Astrocyte of the spinal cord (primary cell): ENCODE data around the gene RAVER1.
"Not testable (repeated sequence)": the region's sequence is repeated elsewhere in the genome, so short reads cannot be mapped to it uniquely, and the experiment has no call there.

ENCODE experiments used
- DNase-seq: peaks from one replicate; pipeline ENCODE4 v3.0.0; 2011; ENCODE audit warnings: low read depth, low spot score
- H3K4me3 ChIP-seq: 2 replicates; pipeline ENCODE4 v1.5.1; 2011; ENCODE audit warnings: low read depth, mild to moderate bottlenecking, low read length, moderate library complexity
- CTCF ChIP-seq: IDR thresholded peaks from 2 replicates; pipeline ENCODE4 v1.5.1; 2012; ENCODE audit warnings: low read depth, mild to moderate bottlenecking, low read length, inconsistent platforms
- in situ Hi-C: cut with HindIII; loops from 2 replicates; pipeline ENCODE4 v1.10.0; 2017; ENCODE audit warnings: low sequenced_read_pairs

The RAVER1 gene

GRCh38 chr19:10343495-10343894 is 10.2 kb upstream of the RAVER1 start:
- H3K4me3 ChIP-seq: no peak overlapping the region
- in situ Hi-C loops: no loop called here
- DNase-seq: no peak
- TF ChIP-seq CTCF: no peak

- in situ Hi-C loops: no loop called here
- no peak for DNase-seq
- no peak for TF ChIP-seq CTCF
- H3K4me3 ChIP-seq: no peak overlapping the region
These were observed 6.6 kb upstream of the RAVER1 start for GRCh38 chr19:10339977-10340376.

GRCh38 chr19:10339380-10339960 is 6.1 kb upstream of the RAVER1 start, which contains the start of gene ICAM3:
TSS of gene ICAM3 (minus strand) at chr19:10339624. CDS start at chr19:10339614, 10 bp downstream.
- in situ Hi-C loops: no loop called here
- TF ChIP-seq CTCF: no peak
- no peak within 1 kb of the TSS for H3K4me3 ChIP-seq
- no peak for DNase-seq

- in situ Hi-C loops: no loop called here
- DNase-seq: no peak
- no peak overlapping the region for H3K4me3 ChIP-seq
- no peak for TF ChIP-seq CTCF
These were observed 5.6 kb upstream of the RAVER1 start for GRCh38 chr19:10338940-10339339.

GRCh38 chr19:10336725-10337124 is 3.4 kb upstream of the RAVER1 start:
- H3K4me3 ChIP-seq, in situ Hi-C loops, DNase-seq: not testable (repeated sequence)

- no peak for DNase-seq
- no peak overlapping the region for H3K4me3 ChIP-seq
- TF ChIP-seq CTCF: no peak
- in situ Hi-C loops: no loop called here
These were observed 2.1 kb upstream of the RAVER1 start for GRCh38 chr19:10335352-10335985.

- in situ Hi-C loops: no loop called here
- H3K4me3 ChIP-seq: peak overlapping the region; percentile 92
- no peak for TF ChIP-seq CTCF
- DNase-seq: peak; percentile 95
These were observed 1.4 kb upstream of the RAVER1 start for GRCh38 chr19:10334588-10335351.
